Myocyte (in vitro differentiated cells): ENCODE data around the gene AP3S1. TPM values are rescaled to one million over a fixed set of nuclear protein-coding genes. Genes with fewer than 3 reads are reported as not detected.
A peak's percentile ranks its signal among the peaks of the same experiment; 100 is the strongest.
"Not testable (repeated sequence)": the region's sequence is repeated elsewhere in the genome, so short reads cannot be mapped to it uniquely, and the experiment has no call there.

Source experiments
- DNase-seq: peaks from one replicate; pipeline ENCODE4 v3.0.0-alpha.2; 2012; ENCODE audit warnings: low read depth
- polyA plus RNA-seq: library from polyadenylated mRNA; unstranded; fragments of >200 nt; gene quantifications from one replicate; pipeline ENCODE4 v1.2.1, GENCODE V29; 2012; ENCODE audit warnings: missing spikeins
- total RNA-seq: library from RNA; depleted of rRNA; stranded (reverse); fragments of >200 nt; gene quantifications from 2 replicates; pipeline ENCODE4 v1.2.3, GENCODE V29; 2014

Gene AP3S1
- 202 and 296 TPM in 2 replicates for total RNA-seq
- 68.9 TPM for polyA plus RNA-seq

DNA sequence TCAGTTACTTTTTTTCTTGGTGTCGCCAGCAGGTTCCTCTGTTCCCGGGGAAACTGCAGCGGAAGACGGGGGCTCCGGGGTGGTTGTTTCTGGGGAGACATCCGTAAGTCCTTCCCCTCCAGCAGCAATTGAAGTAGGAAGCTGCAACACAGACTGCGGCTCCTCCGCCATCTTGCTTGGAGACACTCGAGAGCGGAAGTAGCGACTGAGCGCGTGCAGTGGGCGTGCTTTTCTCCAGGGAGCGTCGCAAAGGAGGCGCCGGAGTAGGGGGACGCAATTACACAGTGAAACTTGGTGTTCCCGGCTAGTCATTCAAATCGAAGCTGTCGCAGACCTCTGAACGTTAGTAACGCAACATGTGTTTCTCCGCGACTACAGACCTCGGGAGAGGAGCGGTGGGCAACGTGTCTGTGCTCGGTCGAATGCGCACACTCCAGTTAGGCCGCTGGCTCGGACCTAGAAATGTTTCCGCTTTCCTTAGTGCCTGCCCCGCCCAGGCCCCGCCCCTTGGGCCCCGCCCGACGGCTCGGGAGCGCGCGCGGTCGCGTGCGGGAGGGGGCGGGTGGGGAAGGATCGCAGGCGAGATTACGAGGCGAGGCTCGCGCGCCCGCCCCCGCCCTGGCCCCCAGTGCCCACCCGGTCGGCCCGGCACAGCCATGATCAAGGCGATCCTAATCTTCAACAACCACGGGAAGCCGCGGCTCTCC, at the start of gene AP3S1, which contains the start of gene ATG12:
AP3S1 (plus strand) TSS at position 554 of the 707 bp plus-strand sequence; CDS start at position 657, 103 bp downstream.
ATG12 (minus strand) TSS at position 184 of the 707 bp plus-strand sequence; CDS start at position 171, 13 bp downstream.
- peak; percentile 96 for DNase-seq

GRCh38 chr5:115795700-115796099, 46.0 kb upstream of the AP3S1 start:
- peak; percentile 16 for DNase-seq

DNA sequence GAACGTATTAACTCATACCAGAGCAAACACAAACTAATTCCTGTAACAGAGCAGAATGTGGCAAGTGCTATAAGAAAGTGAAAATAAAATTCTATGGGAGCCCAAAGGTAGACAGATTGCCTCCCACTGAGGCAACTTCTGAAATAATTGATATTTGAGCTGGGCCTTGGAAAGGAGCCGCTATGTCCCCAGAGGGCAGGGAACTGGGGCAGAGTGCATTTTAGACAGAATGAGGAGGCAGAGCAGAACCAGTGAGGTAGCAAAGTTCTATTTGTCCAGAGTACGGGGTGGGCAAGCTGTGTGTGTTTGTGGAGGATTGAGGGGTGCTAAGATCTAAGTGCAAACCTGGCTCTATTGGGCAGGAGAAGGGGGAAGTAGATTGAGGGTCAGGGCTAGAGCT, 45.1 kb upstream of the AP3S1 start:
- no peak for DNase-seq

DNA sequence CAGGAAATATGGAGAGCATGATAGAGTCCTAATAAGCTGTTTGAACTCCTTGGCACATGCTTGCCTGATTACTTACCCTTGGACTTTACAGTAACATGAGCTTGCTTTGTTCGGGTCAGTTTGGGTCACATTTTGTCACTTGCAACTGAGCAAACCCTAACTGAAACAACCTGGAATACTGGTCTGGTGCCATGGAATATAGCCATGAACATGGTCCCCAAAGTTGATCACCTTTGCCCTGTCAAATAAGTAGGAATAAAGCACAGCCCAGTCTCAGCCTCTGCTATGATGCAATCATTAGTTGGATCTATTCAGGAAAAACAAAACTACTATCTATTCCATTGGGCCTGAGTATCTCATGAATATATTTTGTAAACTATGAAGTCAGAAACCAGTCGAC, 43.5 kb upstream of the AP3S1 start:
- DNase-seq, result no peak

DNA sequence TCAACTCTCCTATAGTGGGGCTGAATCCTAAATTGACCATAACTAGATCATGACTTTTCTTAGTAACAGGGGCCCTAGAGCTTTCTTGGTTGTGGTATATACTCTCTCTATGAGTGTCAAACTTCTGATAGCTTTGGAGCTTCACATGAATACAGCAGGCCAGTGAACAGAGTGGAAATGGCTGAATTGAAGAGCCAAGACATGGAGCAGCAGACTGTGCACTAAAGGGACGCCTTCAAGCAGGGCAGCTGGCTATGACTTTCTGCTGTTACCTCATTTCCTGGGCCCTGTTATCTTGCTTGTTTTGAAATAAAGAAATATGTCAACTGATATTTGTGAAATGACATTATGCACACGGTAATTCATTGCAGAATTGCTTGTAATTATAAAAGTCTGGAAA, 41.6 kb upstream of the AP3S1 start:
- no peak for DNase-seq

DNA sequence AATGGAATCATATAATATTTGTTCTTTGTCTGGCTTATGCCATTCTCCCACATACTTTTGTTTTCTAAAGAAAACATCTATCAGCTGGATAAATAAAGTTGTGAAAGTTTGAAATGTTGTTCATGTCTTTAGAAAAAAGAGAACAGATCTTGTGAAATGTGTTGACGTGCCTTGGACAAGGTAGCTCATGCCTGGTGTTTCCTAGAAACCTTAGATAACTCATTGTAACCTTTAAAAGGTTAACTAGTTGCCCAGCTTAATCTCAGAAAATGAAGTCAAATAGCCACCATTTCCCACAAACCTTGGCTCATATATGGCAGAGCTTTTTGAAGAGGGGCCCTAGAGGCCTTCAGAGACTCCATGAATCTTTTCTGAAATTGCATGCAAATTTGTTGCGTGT, 40.6 kb upstream of the AP3S1 start:
- no peak for DNase-seq

DNA sequence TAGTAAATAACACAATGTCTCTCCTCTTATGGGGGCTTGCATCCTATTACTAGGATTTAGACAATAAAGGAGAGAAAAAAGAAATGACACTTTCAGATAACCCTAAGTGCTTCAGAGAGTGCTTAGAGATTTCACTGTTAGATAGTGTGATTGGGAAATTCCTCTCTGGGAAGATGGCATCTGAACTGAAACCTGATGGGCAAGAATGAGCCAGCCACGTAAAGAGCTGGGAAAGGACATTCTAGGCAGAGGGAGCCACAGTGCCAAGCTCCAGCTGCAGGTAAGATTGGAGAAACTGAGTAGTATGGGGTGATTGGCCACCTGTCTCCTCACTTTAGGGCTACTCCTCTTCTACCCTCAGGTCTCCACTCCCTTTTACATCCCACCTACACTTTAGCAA, 39.8 kb upstream of the AP3S1 start:
- no peak for DNase-seq

GRCh38 chr5:115806986-115807653, 34.6 kb upstream of the AP3S1 start:
- DNase-seq, result no peak

DNA sequence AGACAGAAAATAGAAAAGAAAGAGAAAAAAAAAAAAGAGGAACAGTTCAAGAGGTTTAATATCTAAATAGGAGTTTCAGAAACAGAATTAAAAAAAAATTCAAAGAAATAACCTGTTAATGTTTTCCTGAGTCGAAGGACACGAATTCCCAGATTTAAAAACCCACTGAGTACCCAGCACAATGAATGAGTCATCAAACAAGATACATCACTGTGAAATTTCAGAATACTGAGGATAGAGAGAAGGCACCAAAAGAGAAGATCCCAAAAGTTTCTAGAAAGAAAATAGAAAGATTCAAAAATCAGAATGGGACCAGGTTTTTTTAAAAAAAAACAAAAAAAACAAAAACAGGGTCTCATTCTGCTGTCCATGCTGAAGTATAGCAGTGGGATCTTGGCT, 34.1 kb upstream of the AP3S1 start:
- DNase-seq, result no peak

GRCh38 chr5:115808066-115808465, 33.7 kb upstream of the AP3S1 start:
- not testable (repeated sequence) for DNase-seq

- no peak for DNase-seq
Observed at GRCh38 chr5:115809946-115810345, 31.8 kb upstream of the AP3S1 start.

- no peak for DNase-seq
Observed at GRCh38 chr5:115810761-115811160, 31.0 kb upstream of the AP3S1 start.

- DNase-seq, result no peak
Observed at GRCh38 chr5:115811406-115811805, 30.3 kb upstream of the AP3S1 start.

DNA sequence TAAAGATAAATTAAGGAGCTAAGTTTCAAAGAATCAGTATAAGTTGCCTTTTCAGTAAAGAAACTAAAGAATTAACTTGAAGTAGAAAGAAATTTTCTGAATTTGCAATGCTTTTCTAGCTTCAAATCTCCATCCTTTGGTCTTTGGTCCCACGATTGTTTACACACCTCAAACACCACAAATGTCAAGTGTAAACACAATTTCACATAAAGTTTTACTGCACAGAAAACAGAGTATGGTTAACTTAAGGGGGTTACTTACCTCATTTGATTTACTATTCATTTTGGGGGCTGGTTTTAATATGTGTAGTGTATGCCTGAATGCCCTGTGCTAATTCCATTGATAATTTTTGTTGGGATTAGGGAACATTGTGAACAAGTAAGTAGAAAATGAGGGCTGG, 29.4 kb upstream of the AP3S1 start:
- no peak for DNase-seq

- DNase-seq, result no peak
Observed at GRCh38 chr5:115813719-115814118, 28.0 kb upstream of the AP3S1 start.

GRCh38 chr5:115815006-115815692, 26.6 kb upstream of the AP3S1 start:
- no peak for DNase-seq

- DNase-seq, result peak; percentile 9
Observed at GRCh38 chr5:115815693-115816225, 26.0 kb upstream of the AP3S1 start.

- peak; percentile 60 for DNase-seq
Observed at GRCh38 chr5:115816226-115817081, 25.3 kb upstream of the AP3S1 start, which contains the start of gene CDO1. Gene CDO1, minus strand, starts transcription at chr5:115816659. Its CDS starts 262 bp downstream, at chr5:115816397.

DNA sequence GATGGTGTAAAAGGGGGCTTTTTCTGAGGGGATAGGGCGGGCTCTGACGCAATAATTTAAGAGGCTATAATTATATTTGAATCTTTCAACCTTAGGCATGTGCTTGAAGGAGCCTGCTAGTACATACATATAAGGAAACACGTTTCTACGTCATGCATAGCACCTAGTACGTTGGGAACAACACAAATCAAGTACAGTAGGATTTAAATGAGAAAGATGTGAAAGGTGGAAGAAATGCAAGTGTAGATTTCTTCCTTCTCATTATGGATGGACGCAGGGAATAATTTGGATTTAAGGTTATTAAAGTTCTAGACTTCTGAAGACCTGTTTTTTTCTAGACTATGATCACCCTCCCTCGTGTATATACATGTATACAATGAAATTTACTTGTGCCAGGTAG, 24.3 kb upstream of the AP3S1 start:
- DNase-seq, result no peak

DNA sequence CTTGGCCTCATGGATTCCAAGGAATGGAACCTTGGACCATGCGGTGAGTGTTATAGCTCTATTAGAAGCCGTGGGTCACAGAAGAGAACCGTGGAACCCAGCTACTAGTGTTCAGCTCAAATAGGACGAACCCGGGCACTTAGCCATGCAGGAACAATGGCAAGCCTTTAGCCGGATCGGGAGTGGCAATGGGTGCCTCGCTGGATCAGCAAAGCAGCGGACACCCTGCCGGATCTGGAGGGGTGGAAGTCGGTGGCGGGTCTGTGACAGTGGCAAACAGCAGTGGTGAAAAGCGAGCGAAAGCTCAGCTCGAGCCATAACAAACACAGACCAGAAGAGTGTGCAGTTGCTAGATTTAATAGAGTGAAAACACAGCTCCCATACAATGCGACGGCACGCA, 22.9 kb upstream of the AP3S1 start:
- no peak for DNase-seq

- DNase-seq, result no peak
Observed at GRCh38 chr5:115820846-115821245, 20.9 kb upstream of the AP3S1 start.
